ENCODE results near the gene TMPRSS13.

Gene TMPRSS13

DNA sequence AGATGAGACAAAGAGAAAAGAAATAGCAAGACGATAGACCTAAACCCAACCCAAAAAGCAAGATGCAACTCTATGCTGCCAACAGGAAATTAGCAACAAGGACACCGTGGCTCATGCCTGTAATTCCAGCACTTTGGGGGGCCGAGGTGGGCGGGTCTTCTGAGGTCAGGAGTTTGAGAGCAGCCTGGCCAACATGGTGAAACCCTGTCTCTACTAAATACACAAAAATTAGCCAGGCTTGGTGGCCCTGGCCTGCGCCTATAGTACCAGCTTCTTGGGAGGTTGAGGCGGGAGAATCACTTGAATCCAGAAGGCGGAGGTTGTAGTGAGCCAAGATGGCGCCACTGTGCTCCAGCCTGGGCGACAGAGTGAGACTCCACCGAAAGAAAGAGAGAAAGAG lies 32.7 kb upstream of the TMPRSS13 start:
- TF ChIP-seq, protein P1, sequence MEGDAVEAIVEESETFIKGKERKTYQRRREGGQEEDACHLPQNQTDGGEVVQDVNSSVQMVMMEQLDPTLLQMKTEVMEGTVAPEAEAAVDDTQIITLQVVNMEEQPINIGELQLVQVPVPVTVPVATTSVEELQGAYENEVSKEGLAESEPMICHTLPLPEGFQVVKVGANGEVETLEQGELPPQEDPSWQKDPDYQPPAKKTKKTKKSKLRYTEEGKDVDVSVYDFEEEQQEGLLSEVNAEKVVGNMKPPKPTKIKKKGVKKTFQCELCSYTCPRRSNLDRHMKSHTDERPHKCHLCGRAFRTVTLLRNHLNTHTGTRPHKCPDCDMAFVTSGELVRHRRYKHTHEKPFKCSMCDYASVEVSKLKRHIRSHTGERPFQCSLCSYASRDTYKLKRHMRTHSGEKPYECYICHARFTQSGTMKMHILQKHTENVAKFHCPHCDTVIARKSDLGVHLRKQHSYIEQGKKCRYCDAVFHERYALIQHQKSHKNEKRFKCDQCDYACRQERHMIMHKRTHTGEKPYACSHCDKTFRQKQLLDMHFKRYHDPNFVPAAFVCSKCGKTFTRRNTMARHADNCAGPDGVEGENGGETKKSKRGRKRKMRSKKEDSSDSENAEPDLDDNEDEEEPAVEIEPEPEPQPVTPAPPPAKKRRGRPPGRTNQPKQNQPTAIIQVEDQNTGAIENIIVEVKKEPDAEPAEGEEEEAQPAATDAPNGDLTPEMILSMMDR (IDR thresholded peaks at IDR 0.05; ENCODE audit: low read depth, low read length, missing control alignments) = no peak
- in situ Hi-C loops (cut with HindIII; ENCODE audit: low sequenced_read_pairs) = no loop called here
- no peak overlapping the region for H3K4me3 ChIP-seq (ENCODE audit: low read depth, low read length)
- DNase-seq (ENCODE audit: low read depth) = no peak

- TF ChIP-seq, protein P1 (IDR thresholded peaks at IDR 0.05; ENCODE audit: low read depth, low read length, missing control alignments) = no peak
- in situ Hi-C loops (cut with HindIII; ENCODE audit: low sequenced_read_pairs) = no loop called here
- no peak for DNase-seq (ENCODE audit: low read depth)
- H3K4me3 ChIP-seq (ENCODE audit: low read depth, low read length) = no peak overlapping the region
Observed at GRCh38 chr11:117960406-117960805, 31.2 kb upstream of the TMPRSS13 start.

GRCh38 chr11:117959438-117960149 lies 30.4 kb upstream of the TMPRSS13 start:
- DNase-seq (ENCODE audit: low read depth) = no peak
- H3K4me3 ChIP-seq (ENCODE audit: low read depth, low read length) = no peak overlapping the region
- in situ Hi-C loops (cut with HindIII; ENCODE audit: low sequenced_read_pairs) = no loop called here
- TF ChIP-seq, protein P1 (IDR thresholded peaks at IDR 0.05; ENCODE audit: low read depth, low read length, missing control alignments) = no peak

DNA sequence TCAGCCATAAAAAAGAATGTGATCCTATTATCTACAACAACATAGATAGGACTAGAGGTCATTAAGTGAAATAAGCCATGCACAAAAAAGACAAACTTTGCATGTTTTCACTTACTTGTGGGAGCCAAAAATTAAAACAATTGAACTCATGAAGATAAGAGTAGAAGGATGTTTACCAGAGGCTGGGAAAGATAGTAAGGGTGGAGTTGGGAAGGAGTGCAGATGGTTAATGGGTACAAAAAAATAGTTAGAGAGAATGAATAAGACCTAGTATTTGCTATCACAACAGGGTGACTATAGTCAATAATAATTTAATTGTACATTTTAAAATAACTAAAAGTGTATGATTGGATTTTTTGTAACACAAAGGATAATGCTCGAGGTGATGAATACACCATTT lies 29.7 kb upstream of the TMPRSS13 start:
- TF ChIP-seq, protein P1 (IDR thresholded peaks at IDR 0.05; ENCODE audit: low read depth, low read length, missing control alignments) = no peak
- in situ Hi-C loops (cut with HindIII; ENCODE audit: low sequenced_read_pairs) = no loop called here
- DNase-seq (ENCODE audit: low read depth) = no peak
- no peak overlapping the region for H3K4me3 ChIP-seq (ENCODE audit: low read depth, low read length)

GRCh38 chr11:117953024-117953671 lies 23.9 kb upstream of the TMPRSS13 start:
- DNase-seq (ENCODE audit: low read depth) = no peak
- in situ Hi-C loops (cut with HindIII; ENCODE audit: low sequenced_read_pairs) = no loop called here
- TF ChIP-seq, protein P1 (IDR thresholded peaks at IDR 0.05; ENCODE audit: low read depth, low read length, missing control alignments) = no peak
- H3K4me3 ChIP-seq (ENCODE audit: low read depth, low read length) = no peak overlapping the region

GRCh38 chr11:117950993-117951961 lies 22.1 kb upstream of the TMPRSS13 start:
- H3K4me3 ChIP-seq (ENCODE audit: low read depth, low read length) = no peak overlapping the region
- TF ChIP-seq, protein P1 (IDR thresholded peaks at IDR 0.05; ENCODE audit: low read depth, low read length, missing control alignments) = no peak
- no peak for DNase-seq (ENCODE audit: low read depth)
- in situ Hi-C loops (cut with HindIII; ENCODE audit: low sequenced_read_pairs) = no loop called here
